Measurements from ENCODE around the gene NUDT22.

DNA sequence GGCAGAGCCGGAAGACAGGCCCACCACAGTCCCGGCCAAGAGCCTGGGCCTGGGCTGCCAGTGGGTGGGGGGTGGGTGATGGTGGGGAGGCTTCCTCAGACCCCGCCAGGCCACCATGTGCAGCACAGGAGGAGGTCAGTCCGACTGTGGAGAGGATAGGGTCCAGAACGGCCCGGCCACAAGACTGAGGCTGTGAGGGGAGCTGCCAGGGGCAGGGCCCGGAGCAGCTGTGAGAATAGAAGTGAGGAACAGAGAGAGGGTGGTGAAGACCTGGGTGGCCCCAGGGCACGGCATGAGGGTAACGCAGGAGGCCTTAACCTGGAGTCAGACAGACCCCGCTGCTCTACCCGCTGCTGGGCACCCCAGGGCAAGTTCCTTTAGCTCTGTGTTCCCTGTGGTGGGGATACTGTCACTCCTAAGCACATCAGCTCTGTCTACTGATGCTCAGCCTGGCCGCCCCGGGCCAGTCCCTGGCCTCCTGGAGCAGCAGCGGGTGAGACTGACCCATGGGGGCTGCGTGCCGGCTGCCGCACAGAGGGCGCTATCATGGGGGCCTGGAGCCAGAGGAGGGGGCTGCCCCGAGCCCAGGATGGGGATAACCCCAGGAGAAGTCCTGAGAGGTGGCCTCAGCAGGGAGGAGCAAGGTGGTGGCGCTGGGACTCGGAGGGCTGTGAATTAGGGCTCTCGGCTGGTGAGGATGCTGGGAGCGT lies 17.8 kb upstream of the NUDT22 start:
- 0 out of 4 replicates have a peak, but pooled peaks of 1 of the 2 experiments have one; percentile 4 for TF ChIP-seq CTCF (conservative IDR thresholded peaks at IDR 0.05; ENCODE audit: low read depth in 2 of 2)
- TF ChIP-seq EZH2 (IDR thresholded peaks at IDR 0.05; ENCODE audit: low read depth, unreplicated experiment), result no peak
- no peak for TF ChIP-seq REST (IDR thresholded peaks at IDR 0.05; ENCODE audit: unreplicated experiment)

All from GM23338 (cell line).